Vagina (tissue), 2 donors: ENCODE measurements around the gene SLC25A48.

Source experiments
- POLR2AphosphoS5 ChIP-seq, 2 donors: sonication (generic); formaldehyde crosslinking; IDR thresholded peaks; one replicate each; pipeline ENCODE4 v1.9.0; 2017; ENCODE audit warnings: antibody characterized with exemption in 2 of 2, mild to moderate bottlenecking in 2 of 2, low read depth in 1 of 2; ENCODE audit not compliant: insufficient read depth in 1 of 2
- TF ChIP-seq, protein P1 (sequence below), 3 experiments: fragments of 450-650 bp in 2 of 3; fragments of 200-600 bp in 1 of 3; sonication (generic) in 1 of 3; IDR thresholded peaks; one replicate each; pipeline ENCODE4 v1.5.1; 2017 to 2019; ENCODE audit warnings: antibody characterized with exemption in 3 of 3, mild to moderate bottlenecking in 2 of 3, moderate library complexity in 2 of 3

DNA sequence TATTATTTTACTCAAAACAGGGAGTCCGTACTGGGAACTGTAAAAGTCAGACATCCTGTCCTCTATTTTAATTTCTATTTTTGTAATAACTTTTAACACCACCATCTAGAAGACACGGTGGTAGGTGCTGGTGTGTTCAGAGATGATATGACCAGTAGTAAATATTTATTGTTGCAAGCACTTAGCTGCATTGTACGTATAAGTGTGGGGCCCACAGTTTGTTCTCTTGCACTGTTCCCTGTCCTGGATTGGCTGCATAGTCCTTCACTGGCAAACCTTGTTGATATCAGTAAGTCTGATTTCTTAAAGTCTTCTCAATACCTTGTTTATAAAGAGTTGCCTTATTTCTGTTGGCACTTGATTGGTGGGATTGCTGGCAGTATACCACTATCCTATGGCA lies 85.7 kb downstream of the SLC25A48 start:
- TF ChIP-seq, protein P1, sequence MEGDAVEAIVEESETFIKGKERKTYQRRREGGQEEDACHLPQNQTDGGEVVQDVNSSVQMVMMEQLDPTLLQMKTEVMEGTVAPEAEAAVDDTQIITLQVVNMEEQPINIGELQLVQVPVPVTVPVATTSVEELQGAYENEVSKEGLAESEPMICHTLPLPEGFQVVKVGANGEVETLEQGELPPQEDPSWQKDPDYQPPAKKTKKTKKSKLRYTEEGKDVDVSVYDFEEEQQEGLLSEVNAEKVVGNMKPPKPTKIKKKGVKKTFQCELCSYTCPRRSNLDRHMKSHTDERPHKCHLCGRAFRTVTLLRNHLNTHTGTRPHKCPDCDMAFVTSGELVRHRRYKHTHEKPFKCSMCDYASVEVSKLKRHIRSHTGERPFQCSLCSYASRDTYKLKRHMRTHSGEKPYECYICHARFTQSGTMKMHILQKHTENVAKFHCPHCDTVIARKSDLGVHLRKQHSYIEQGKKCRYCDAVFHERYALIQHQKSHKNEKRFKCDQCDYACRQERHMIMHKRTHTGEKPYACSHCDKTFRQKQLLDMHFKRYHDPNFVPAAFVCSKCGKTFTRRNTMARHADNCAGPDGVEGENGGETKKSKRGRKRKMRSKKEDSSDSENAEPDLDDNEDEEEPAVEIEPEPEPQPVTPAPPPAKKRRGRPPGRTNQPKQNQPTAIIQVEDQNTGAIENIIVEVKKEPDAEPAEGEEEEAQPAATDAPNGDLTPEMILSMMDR (IDR thresholded peaks at IDR 0.05): no peak
- no peak for TF ChIP-seq POLR2AphosphoS5 (IDR thresholded peaks at IDR 0.05; ENCODE audit: insufficient read depth in 1 of 2, low read depth in 1 of 2)
